Amniotic stem cell (primary cell): ENCODE data around the gene TGFB2.

Experiments
- DNase-seq: peaks from one replicate; lab custom pipeline; 2025; lab: John Stamatoyannopoulos, UW

Gene TGFB2

GRCh38 chr1:218390618-218391017 lies 45.5 kb downstream of the TGFB2 start:
- DNase-seq = no peak

GRCh38 chr1:218392780-218393179 lies 47.6 kb downstream of the TGFB2 start:
- DNase-seq = no peak

DNA sequence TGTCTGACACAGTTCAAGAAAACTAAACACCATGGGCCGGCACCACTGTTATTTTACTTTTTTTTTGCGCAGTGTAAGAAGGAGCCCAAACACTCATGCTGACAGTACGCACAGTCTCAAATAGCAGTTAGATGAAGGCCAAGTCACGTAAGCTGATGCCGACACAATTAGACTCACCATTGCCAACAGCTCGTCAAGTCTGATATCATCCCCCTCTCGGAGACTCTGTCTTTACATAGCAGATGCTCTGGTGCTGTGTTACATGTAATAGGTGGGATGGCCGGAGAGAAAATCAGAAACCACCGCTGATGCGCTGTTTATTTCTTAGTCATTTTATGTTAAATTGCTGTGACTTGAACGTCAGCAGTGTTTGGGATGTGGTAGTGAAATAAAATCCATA lies 49.3 kb downstream of the TGFB2 start:
- no peak for DNase-seq

DNA sequence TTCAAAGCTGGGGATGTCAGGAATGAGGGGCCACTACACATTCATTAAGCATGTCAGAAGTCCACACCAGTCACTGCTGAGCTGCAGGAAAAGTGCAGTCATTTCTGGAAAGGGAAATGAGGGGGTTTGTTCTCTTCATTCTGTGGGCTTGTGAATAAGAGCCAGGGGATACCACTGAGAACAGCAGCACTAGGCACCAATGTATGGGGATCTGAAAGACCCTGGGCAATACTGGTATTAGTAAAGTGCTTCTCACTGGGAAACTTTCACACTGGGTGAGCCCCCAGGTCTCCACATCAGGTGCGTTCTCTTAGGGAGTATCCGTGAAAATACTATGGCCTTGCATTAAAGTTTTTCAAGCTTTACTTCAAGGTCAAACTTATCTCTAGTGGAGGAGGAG lies 49.9 kb downstream of the TGFB2 start:
- DNase-seq = no peak

GRCh38 chr1:218395916-218396315 lies 50.8 kb downstream of the TGFB2 start:
- DNase-seq = no peak

DNA sequence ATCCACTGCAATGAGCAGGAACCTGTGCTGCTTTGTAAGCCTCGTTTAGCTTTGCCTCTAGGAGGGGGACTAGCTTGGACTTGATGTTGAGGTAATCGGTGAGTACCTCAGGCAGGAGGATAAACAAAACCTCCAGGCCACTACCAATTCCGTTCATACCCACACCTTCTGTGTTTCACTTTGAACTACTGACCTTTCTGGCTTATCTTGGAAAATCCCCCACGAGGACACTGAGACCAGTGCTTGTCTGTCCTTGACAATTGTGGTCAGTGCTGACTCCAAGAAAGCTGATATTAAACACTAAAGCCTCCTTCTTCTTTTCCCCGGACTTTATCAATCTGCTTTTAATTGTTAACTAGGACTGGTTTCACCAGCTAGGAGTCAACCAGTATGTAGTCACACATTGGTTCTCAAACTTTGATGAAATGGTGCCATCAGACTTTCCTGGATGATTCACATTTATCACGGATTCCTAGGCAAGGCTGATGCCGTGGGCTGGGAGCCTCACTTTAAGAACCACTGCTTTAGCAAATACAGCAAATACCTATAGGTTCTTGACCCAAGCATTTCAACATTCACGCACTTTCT lies 52.7 kb downstream of the TGFB2 start:
- DNase-seq = no peak

GRCh38 chr1:218400624-218401023 lies 55.5 kb downstream of the TGFB2 start:
- no peak for DNase-seq

- DNase-seq = no peak
Observed at GRCh38 chr1:218401441-218401997, 56.4 kb downstream of the TGFB2 start.

GRCh38 chr1:218401998-218402785 lies 57.1 kb downstream of the TGFB2 start:
- DNase-seq = no peak

- DNase-seq = no peak
Observed at GRCh38 chr1:218402786-218403120, 57.6 kb downstream of the TGFB2 start.

- no peak for DNase-seq
Observed at GRCh38 chr1:218403300-218403699, 58.2 kb downstream of the TGFB2 start.

DNA sequence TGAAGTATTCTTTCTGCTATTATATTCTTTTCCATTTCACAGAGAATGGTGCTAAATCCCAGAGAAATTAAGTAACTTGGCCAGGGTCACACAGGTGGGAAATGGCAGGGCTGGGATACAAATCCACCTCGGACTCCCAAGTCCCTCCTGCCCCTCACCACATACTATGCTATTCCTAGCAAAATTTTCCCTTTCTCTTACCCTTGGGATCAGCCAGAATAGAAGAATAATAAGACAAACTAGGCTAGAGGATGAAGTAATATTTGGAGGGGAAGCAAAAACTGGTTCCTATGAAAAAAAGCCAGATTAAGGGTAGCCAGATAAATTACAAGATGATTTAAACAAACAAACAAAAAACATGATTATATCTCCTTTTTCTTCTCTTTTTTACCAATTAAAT lies 62.5 kb downstream of the TGFB2 start:
- no peak for DNase-seq

DNA sequence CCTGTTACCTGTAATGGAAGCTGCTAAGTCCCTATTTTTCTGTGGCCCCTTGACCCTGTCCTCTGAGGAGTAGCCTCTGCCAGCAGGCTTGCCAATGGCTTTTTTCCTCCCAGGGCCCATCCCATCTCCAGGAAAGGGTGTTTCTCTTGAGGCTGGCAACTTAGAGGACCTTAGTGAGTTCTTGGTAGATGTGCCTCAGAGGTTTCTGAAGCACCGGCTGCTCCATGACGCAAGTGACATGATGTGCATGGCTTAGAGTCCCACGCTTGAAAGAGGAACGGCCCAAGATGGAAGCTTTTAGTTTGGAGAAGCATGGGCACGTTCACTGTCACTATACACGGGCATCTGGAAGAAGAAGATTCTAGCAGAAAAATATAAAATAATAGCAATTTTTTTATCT lies 63.0 kb downstream of the TGFB2 start:
- DNase-seq = no peak

GRCh38 chr1:218408942-218409341 lies 63.8 kb downstream of the TGFB2 start:
- DNase-seq = no peak

GRCh38 chr1:218409946-218410510 lies 64.9 kb downstream of the TGFB2 start:
- no peak for DNase-seq

DNA sequence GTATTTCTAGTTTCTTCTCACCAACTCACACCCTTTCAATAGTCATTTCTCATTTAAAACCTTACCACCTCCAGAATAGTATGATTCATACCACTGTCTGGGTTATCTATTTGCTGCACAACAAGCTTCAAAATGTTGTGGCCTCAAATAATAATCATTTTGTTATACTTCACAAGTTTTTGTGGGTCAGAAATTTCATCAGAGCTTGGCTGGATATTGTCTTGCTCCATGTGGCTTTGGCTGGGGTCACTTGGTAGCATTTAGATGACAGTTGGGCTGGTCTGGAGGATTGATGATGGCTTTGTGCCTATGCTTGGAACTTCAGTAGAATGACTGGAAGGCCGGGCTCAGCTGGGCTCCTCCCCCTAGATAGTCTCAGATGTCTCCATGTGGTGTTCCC lies 66.0 kb downstream of the TGFB2 start:
- no peak for DNase-seq

- DNase-seq = no peak
Observed at GRCh38 chr1:218412171-218412570, 67.0 kb downstream of the TGFB2 start.

DNA sequence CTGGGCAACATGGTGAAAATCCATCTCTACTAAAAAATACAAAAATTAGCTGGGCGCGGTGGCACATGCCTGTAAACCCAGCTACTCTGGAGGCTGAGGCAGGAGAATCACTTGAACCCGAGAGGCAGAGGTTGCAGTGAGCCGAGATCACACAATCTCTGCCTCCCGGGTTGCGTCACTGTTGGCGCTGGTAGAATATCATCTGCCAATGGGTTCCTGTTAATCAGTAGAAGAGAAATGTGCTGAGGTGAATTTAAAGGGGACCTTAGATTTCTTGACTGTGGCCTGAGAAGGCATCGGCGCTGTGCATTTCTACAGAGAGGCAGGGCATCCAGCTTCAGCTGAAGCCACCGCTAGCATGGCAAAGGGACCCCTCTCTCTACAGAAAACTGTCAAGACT lies 68.0 kb downstream of the TGFB2 start:
- no peak for DNase-seq

- DNase-seq = no peak
Observed at GRCh38 chr1:218414060-218414728, 69.1 kb downstream of the TGFB2 start.

GRCh38 chr1:218415726-218416125 lies 70.6 kb downstream of the TGFB2 start:
- no peak for DNase-seq

- DNase-seq = no peak
Observed at GRCh38 chr1:218421531-218421930, 76.4 kb downstream of the TGFB2 start.

- DNase-seq = no peak
Observed at GRCh38 chr1:218424502-218424901, 79.4 kb downstream of the TGFB2 start.
